Hypothalamus (tissue), 51 donors: ENCODE results near the gene KRTAP10-8.
"Not testable (repeated sequence)": the region's sequence is repeated elsewhere in the genome, so short reads cannot be mapped to it uniquely, and the experiment has no call there.

Source experiments
- DNase-seq, 51 donors: peaks; one replicate each; lab custom pipeline; 2025; lab: John Stamatoyannopoulos, UW

KRTAP10-8 gene, protein sequence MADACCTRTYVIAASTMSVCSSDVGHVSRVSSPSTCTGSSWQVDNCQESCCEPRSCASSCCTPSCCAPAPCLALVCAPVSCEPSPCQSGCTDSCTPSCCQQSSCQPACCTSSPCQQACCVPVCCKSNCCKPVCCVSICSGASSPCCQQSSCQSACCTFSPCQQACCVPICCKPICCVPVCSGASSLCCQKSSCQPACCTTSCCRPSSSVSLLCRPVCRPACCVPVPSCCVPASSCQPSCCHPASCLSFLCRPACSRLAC

DNA sequence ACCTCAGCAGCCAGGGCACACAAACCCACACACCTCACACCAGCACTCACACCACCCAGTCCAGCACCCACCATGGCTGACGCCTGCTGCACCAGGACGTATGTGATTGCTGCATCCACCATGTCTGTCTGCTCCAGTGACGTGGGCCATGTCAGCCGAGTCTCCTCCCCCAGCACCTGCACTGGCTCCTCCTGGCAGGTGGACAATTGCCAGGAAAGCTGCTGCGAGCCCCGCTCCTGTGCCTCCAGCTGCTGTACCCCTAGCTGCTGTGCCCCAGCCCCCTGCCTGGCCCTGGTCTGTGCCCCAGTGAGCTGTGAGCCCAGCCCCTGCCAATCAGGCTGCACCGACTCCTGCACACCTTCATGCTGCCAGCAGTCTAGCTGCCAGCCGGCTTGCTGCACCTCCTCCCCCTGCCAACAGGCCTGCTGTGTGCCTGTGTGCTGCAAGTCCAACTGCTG is at the start of gene KRTAP10-8:
Gene KRTAP10-8 (plus strand): TSS at position 51 of the 458 bp plus-strand sequence. CDS start 22 bp downstream, at position 73.
- DNase-seq: no peak

DNA sequence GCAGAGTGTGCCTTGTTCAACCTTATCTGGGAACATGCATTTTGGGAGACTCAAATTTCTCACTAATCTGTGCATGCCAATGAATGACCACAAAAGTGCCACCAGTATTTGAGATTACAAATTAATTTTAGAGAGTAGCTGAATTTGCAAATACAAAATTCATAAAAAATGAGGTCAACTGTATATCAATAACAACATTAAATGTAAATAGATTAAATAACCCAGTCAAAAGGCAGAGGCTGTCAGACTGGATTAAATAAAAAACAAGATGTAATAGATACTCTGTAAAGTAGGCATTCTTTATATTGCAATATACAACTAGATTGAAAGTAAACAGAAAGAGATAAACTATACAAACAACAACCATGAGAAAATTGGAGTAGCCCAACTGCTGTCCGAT is 47.8 kb upstream of the KRTAP10-8 start:
- no peak for DNase-seq

DNA sequence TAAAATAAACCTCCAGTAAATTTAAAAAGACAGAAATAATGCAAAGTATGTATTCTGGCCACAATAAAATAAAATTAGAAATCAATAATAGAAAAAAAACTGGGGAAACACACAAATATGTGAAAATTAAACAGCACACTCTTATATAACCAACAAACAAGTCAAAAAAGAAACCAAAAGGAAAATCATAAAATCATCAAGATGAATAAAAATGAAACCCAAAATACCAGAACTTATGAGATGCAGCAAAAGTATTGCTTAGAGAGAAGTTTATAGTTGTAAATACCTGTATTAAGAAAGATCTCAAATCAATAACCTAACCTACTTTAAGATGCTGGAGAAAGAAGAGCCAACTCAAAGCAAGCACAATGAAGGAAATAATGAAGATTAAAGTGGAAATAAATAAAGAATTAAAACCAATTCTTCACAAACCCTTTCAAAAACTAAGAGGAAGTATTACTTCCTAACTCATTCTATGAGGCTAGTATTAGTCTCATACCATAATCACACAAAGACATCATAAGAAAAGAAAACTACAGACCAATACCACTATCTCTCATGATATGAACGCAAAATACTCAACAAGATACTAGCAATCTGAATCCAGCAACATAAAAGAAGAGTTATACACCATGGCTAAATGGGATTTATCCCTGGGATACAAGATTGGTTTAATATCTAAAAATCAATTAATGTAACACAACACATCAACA is 46.8 kb upstream of the KRTAP10-8 start:
- no peak for DNase-seq

DNA sequence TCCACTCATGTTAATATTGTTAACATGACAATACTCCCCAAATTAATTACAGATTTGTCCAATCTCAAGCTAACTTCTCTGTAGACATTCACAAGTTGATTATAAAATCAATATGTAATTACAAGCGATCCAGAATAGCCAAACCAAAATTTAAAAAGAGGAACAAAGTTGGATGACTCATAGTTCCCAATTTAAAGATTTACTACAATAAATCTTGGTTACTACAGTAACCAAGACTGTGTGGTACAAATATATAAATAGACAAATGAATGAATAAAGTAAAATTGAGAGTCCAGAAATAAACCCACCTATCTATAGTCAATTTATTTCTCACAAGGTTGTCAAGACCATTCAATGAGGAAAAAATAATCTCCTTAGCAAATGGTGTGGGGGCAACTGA is 45.5 kb upstream of the KRTAP10-8 start:
- no peak for DNase-seq

DNA sequence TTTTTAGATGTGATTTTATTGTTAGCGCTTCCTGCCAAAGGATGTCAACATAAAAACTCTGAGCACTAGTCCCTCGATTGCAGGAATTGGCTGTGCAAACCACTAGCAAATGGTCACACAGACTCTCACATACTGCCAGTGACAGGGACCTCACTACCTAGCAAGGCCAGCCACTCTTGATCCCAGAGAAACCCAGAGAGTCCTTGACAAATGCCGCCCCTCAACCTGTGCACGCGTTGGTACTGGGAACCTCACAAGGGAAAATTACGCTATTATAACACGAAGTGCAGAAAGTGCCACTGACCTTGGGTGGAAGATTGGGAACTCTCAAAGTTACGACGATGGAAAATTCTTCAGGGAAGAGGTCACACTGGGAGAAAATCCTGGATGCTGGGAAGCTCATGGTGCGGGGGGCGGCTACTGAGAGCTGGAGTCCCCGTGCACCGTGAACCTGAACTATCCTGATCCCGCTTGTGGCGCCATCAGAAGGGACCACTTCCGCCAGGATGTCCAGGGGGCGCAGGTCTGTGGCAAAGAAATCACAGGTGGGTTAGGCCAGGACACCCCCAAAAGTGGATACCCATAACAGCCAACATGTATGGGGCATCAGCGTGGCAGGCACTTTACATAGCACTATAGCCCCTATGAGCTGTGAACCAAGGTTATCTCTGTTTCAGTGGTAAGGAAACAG is 44.3 kb upstream of the KRTAP10-8 start:
- DNase-seq: no peak

DNA sequence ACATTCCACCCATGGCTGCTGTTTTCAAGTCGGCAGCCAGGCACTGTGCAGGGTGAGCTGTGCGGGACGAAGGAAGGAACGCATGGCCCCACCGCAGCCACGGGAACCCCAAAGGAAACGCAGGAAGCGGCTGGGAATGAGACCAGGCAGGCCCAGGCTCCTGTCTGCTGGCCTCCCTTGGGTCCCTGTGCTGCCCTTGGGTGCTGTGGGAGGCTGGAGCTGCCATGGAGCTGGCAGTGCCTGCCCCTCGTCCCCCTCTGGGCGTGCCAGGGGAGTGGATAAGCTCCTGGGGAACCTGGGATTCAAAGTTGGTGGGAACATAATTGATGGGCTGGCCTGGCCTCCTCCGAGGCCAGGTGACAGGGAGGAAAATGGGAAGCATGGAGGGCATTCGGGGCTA is 43.6 kb upstream of the KRTAP10-8 start:
- DNase-seq: no peak

DNA sequence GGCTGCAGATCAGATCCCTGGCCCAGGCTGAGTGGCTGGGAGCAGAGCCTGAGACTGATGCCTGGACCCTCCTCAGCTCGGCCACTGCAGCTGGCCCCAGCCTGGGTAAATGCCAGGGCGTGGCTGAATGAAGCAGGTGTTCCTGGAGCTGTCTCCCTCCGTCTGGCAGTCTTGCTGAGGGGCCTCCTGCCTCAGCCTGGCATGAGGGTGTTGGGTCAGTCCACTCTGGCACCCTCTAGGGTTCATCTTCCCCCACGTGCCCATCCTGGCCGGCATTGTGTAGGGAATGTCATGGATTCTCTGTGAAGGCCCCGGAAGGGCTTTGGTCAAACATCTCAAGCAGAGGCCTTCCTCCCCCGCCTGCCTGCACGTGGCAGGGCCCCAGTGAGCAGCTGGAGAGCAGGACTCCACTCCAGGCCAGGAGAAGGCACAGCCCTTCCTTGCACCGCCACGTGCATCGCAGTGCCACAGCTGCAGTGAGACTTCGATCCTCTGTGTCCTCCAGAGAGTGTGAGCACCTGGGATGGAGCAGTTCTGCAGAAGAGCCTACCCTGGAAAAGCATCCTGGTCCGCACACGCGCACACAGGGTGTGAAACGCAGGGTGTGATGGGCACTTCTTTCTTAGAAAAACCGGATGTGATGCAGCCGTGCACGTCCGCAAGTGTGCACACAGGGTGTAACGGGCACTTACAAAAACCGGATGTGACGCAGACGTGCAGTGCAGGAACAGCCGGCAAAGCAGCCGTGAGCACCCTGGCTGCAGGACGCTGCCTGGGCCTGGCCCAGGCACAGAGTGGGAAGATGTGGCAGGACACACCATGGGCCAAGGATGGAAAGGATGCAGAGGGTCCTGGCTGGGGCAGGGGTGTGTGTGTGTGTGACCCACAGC is 43.0 kb upstream of the KRTAP10-8 start:
- DNase-seq: no peak

DNA sequence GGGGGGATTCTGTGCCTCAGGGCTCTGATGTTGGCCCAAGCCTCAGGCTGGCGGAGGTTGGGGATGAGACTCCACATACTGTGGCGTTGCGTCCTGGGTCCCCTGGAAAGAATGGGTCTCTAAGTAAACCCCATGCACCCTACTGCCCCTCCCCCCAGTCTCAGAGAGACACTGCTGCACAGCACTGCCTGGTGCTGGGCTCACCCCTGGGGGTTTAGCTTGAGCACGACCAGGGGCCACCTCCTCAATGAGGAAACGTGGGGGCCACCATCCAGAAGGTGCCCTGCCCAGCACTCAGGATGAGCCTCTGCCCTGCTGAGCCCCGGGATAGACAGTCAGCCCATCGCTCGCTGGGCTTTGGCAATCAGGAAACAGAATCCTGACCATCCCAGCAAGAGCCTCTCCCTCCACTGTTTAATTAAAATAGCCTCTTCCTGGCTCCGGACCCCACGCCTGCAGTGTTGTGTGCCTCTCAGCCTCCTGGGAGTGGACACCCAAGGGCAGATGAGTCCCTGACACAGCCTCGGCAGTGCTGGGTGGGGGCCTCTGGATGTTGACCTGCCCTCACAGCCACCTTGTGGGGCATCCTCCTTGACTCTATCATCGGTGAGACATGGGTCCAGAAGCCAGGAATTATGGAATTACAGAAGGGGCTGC is 41.9 kb upstream of the KRTAP10-8 start:
- no peak for DNase-seq

DNA sequence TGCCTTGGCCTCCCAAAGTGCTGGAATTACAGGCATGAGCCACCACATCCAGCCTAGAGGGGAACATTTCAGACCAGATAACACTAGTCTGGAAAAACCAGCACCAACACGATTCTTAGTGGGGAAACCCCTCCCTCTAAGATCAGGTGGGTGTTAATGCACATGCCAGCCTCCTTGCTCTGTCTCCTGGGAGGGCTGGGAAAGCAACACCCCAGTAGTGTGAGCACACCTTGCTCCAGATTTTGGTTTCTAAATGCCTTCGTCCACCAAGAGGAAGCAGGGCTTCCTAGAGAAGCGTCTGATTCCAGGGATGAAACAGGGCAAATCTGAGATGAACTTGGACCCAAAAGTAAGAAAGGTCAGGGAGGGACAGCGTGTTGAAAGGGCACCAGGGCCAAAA is 40.6 kb upstream of the KRTAP10-8 start:
- no peak for DNase-seq

DNA sequence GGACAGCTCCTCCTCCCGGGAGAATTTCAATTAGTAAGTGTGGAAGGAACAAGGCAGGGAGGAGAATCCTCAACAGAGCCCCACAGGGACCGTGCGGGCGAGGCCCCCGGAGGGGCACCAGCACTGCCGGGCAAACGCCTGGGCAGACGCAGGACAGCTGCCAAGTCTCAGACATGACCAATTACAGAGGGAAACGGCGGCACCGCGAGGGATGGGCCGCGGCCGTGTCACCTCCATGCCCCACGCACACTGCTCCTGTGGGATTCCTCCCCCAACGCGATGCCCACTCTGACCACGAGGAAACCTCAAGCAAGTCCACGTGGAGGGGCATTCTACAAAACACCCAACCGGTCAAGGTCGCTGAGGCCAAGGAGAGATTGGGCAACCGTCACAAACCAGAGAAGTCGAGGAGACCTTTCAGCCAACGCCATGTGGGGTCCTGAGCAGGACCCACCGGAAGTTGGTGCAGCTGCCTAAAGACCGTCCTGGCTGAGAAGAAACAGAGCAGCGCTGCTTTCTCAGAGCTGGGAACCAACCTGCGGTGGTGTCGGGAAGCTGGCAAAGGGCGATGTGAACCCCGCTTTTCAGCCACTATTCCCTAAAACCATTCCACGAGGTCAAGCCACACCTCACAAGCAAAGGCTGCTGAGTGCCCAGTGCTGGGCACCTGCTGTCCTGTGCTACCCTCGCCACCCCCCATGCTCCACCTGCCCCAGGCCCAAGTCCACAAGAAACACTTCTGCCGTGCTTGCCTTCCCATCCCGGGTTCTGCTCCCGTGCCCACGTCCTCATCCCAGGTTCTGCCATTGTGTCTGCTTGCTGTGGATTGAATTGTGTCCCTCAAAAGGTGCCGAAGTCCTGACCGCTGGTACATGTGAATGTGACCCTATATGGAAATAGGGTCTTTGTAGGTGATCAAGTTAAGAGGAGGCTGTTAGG is 39.8 kb upstream of the KRTAP10-8 start:
- DNase-seq: no peak

DNA sequence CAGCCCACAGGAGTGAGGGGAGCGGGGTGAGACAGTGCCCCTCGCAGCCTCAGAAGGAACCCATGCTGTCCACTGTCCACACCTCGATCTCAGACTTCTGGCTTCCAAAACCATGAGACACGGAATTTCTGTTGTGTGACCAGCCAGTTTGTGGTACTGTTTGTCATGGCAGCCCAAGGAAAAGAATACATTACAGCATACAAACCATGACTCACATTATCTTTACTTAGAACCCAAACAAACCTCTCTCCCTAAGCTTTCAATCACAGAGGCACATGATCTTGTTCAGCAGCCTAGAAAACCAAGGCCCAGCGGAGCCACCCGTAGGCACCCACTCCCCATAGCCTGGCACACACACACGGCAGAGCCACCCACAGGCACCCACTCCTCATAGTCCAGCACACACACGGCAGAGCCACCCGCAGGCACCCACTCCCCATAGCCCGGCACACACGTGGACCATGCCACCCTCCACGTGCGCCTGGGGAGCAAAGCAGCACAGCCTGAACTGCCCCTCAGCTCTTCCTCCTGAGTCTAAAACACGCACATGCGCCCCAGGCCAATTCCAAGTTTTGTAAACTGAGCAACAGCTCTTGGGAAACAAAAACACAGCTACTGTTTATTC is 38.8 kb upstream of the KRTAP10-8 start:
- DNase-seq: no peak

DNA sequence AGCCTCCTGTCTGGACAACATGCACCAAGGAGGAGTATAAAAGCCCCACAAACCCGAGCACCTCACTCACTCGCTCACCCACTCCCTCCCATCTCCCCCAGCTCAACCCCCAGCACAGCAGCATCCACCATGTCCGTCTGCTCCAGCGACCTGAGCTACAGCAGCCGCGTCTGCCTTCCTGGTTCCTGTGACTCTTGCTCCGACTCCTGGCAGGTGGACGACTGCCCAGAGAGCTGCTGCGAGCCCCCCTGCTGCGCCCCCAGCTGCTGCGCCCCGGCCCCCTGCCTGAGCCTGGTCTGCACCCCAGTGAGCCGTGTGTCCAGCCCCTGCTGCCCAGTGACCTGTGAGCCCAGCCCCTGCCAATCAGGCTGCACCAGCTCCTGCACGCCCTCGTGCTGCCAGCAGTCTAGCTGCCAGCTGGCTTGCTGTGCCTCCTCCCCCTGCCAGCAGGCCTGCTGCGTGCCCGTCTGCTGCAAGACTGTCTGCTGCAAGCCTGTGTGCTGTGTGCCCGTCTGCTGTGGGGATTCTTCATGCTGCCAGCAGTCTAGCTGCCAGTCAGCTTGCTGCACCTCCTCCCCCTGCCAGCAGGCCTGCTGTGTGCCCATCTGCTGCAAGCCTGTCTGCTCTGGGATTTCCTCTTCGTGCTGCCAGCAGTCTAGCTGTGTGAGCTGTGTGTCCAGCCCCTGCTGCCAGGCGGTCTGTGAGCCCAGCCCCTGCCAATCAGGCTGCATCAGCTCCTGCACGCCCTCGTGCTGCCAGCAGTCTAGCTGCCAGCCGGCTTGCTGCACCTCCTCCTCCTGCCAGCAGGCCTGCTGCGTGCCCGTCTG is 38.0 kb upstream of the KRTAP10-8 start, which contains the start of gene KRTAP10-4:
Gene KRTAP10-4 (plus strand): TSS at position 100 of the 827 bp plus-strand sequence. CDS start 30 bp downstream, at position 130.
- DNase-seq: not testable (repeated sequence)

DNA sequence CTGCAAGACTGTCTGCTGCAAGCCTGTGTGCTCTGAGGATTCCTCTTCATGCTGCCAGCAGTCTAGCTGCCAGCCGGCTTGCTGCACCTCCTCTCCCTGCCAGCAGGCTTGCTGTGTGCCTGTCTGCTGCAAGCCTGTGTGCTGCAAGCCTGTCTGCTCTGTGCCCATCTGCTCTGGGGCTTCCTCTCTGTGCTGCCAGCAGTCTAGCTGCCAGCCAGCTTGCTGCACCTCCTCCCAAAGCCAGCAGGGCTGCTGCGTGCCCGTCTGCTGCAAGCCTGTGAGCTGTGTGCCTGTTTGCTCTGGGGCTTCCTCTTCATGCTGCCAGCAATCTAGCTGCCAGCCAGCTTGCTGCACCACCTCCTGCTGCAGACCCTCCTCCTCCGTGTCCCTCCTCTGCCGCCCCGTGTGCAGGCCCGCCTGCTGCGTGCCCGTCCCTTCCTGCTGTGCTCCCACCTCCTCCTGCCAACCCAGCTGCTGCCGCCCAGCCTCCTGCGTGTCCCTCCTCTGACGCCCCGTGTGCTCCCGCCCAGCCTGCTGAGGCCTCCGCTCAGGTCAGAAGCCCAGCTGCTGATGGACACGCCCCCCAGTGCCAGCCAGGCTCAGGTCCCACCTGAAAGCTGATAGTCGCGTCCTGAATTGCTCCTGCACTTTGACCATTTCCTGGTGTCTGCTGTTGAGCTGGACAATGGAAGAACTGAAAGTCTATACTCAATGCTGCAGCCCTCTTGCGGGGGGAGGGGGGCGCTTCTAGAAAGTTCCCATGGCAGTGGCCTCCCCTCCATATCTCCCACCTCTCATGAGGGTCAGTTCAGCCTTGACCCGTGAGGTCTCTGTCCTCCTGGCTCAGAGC is 37.2 kb upstream of the KRTAP10-8 start:
- DNase-seq: no peak

DNA sequence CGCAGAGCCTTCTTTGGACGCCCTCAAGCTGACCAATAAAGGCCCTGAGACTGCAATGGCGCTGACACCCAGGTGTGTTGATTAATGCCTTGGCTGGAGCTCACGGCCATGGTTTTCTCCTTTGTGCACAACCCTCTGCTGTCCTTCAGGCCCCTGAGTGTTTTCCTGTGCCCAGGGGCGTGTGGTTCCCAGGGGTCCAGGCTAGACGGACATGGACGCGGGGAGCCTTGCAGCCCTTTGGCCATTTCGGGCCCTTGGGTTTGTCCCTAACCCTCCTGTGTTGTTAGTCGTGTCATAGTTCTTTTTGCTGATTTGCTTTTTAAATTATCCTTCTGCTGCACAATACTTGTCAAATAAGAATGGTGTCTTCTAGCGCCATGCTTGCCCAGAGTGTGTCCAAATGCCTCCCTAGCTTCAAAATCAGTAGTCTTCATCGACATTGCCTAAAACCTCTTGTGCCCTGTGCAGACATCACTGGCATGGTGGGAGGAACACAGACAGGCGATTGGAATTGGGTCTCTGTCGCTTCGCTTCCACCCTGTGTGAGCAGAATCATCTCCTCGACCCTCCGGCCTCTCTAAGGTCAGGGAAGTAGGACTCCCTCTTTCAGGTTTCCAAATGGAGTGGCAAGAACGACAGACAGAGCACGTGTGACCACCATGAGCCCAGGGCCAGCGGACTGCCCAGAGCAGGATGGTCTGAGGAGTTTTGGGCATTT is 36.4 kb upstream of the KRTAP10-8 start:
- DNase-seq: no peak

DNA sequence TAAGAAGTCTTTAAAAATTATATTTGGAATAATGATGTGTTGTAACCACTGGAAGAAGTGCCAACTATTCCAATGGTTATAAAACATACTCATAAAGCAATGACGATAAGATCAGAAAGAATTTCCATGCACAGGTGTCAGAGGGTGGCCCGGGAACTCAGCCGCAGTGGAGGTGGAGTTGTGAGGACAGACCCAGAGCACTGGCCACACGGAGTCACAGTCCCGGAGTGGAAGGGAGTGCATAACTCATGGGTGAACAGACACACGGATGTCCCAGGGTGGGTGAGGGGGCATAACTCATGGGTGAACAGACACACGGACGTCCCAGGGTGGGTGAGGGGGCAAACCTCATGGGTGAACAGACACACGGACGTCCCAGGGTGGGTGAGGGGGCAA is 35.9 kb upstream of the KRTAP10-8 start:
- DNase-seq: no peak
